ENCODE results near the gene MRPS27. TPM values are rescaled to one million over a fixed set of nuclear protein-coding genes. Genes with fewer than 3 reads are reported as not detected.

Gene MRPS27
- total and polyA plus RNA-seq, 9 of the 15 experiments (the other 6 are each of a cell fraction or from before 2014, with no cell fraction given): 73.6 to 144 (median 106) TPM

DNA sequence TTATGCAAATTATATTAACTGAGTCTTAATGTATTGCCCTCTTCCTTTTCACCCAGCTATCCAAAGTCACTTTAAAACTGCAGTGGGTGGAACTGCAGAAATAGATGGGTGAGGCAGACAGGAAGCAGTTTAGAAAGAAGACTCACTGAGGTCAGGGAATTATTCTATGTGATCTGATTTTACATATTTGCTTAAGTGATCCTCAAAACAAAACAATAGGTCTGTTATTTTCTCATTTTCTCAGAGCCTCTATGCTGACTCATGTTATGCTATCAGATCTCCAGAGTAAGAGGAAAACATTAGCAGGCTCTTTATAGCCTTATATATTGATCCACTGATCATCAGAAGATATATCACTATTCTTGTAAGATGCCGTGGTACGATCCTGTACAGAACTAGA, 63.5 kb downstream of the MRPS27 start:
- intact Hi-C loops (cut with micrococcal nuclease) (no loop called here), in situ Hi-C loops (cut with MboI) (no loop called here)
- 66% methylated on average over 2 of the region's 2 CpGs for WGBS (ENCODE audit: insufficient coverage, low coverage, missing lambda C conversion rate)
- Histone ChIP-seq H2AFZ (ENCODE audit: low read depth, low read length) (no peak overlapping the region), H3K27me3 (ENCODE audit: control insufficient read depth in 2 of 2, insufficient read depth in 2 of 2, low read length in 2 of 2) (no peaks in the 10 kb centered on the region), H3K4me3 (no peak overlapping the region), H3K4me2 (ENCODE audit: insufficient read depth, low read length) (no peak overlapping the region), H3K9ac (ENCODE audit: insufficient read depth in 1 of 2, low read depth in 2 of 2, low read length in 2 of 2) (no peak overlapping the region), H3K79me2 (ENCODE audit: control insufficient read depth, insufficient read depth, low read length) (peaks cover 37% of the 10 kb centered on the region; the same call in 2 of the 3 replicates), H4K20me1 (replicated peaks; ENCODE audit: control insufficient read depth, insufficient read depth, low read length) (no peaks in the 10 kb centered on the region), H3K4me1 (replicated peaks in 1 of 2; ENCODE audit: control insufficient read depth in 2 of 2, insufficient read depth in 2 of 2, low read length in 2 of 2) (peaks cover 0 to 5% of the 10 kb centered on the region in 2 experiments; a peak in 2 of 5 replicates), H3K9me1 (ENCODE audit: control insufficient read depth, insufficient read depth, low read length) (no peaks in the 10 kb centered on the region), H3K36me3 (ENCODE audit: control insufficient read depth, insufficient read depth, low read length) (peaks cover 14% of the 10 kb centered on the region; the same call in 2 of the 3 replicates), H3K27ac (ENCODE audit: extremely low read depth, low read depth, low read length) (no peak overlapping the region; the same call in 2 of the 3 replicates), H3K9me3 (replicated peaks; ENCODE audit: control insufficient read depth, insufficient read depth, low read depth, low read length) (no peaks in the 10 kb centered on the region)
- CTCF ChIA-PET (ENCODE audit: low intra/inter-chr PET ratio): no interaction called here
- BruUV-seq (replicated peaks): no TSS peak
- no peak for TF ChIP-seq MCM5 (IDR thresholded peaks at IDR 0.05; ENCODE audit: low read depth)
- no peak for TF ChIP-seq DLX4 (CRISPR knock-in tag; IDR thresholded peaks at IDR 0.05)
- TF ChIP-seq FOSL1 (tag; conservative IDR thresholded peaks at IDR 0.05): peak; percentile 58
- TF ChIP-seq HDAC3 (IDR thresholded peaks at IDR 0.05; ENCODE audit: borderline replicate concordance, partially characterized antibody): no peak
- TF ChIP-seq MAFF (IDR thresholded peaks at IDR 0.05; ENCODE audit: low read length): peak; percentile 41; the same call in 1 of the 2 replicates
- peak; percentile 80 for TF ChIP-seq C11orf30 (IDR thresholded peaks at IDR 0.05; ENCODE audit: low read depth)
- TF ChIP-seq TCF15 (CRISPR knock-in tag; IDR thresholded peaks at IDR 0.05): no peak
- TF ChIP-seq XRCC3 (IDR thresholded peaks at IDR 0.05): no peak
- TF ChIP-seq NFE2 (IDR thresholded peaks at IDR 0.05; ENCODE audit: low read depth): peak; percentile 77
- TF ChIP-seq SRSF3 (IDR thresholded peaks at IDR 0.05; ENCODE audit: insufficient read depth, low read length): no peak
- TF ChIP-seq ZNF316 (IDR thresholded peaks at IDR 0.05): peak; percentile 78
- TF ChIP-seq JUND (IDR thresholded peaks at IDR 0.05; ENCODE audit: borderline replicate concordance, low read depth, low read length): no peak
- TF ChIP-seq JUND (tag; IDR thresholded peaks at IDR 0.05; ENCODE audit: borderline replicate concordance, low read depth, low read length): peak; percentile 56; the same call in 1 of the 3 replicates
- TF ChIP-seq FOXA3 (CRISPR knock-in tag; conservative IDR thresholded peaks at IDR 0.05 in 1 of 2, IDR thresholded peaks at IDR 0.05 in 1 of 2): 0 out of 4 replicates have a peak, but pooled peaks of 1 of the 2 experiments have one; percentile 25
- TF ChIP-seq BACH1 (tag; IDR thresholded peaks at IDR 0.05): peak; percentile 72; the same call in 1 of the 2 replicates
- TF ChIP-seq SMARCE1 (IDR thresholded peaks at IDR 0.05): peak; percentile 22; the same call in 1 of the 2 replicates
- TF ChIP-seq SOX6 (IDR thresholded peaks at IDR 0.05): peak; percentile 58
- TF ChIP-seq SMARCA4 (IDR thresholded peaks at IDR 0.05): peak; percentile 45; the same call in 1 of the 2 replicates
- TF ChIP-seq MAFG (tag; conservative IDR thresholded peaks at IDR 0.05): peak; percentile 71
- peak; percentile 57; the same call in 1 of the 2 replicates for TF ChIP-seq MAFK (IDR thresholded peaks at IDR 0.05; ENCODE audit: low read length)
- TF ChIP-seq DPF2 (IDR thresholded peaks at IDR 0.05): peak; percentile 30; the same call in 1 of the 2 replicates
- TF ChIP-seq, protein P1, sequence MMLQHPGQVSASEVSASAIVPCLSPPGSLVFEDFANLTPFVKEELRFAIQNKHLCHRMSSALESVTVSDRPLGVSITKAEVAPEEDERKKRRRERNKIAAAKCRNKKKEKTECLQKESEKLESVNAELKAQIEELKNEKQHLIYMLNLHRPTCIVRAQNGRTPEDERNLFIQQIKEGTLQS (IDR thresholded peaks at IDR 0.05): peak; percentile 30; the same call in 1 of the 2 replicates
- TF ChIP-seq, protein P1 (CRISPR knock-in tag; conservative IDR thresholded peaks at IDR 0.05): no peak
- TF ChIP-seq ATF4 (CRISPR knock-in tag; IDR thresholded peaks at IDR 0.05): no peak
- ATAC-seq (peak; percentile 34; the same call in 2 of the 3 replicates), FAIRE-seq (no peak), DNase-seq (ENCODE audit: extremely low read depth in 1 of 4, low spot score in 3 of 4) (no peak)
- POLR2A ChIA-PET: interaction anchor here (1.8 kb wide), 1 partner anchor 8 kb away, joined by 8 read pairs; no protein-coding TSS in a partner anchor
